Breast epithelium (tissue), 4 donors: ENCODE results near the gene IGSF3. TPM values are rescaled to one million over a fixed set of nuclear protein-coding genes. Genes with fewer than 3 reads are reported as not detected.
A peak's percentile ranks its signal among the peaks of the same experiment; 100 is the strongest.

Experiments used
- DNase-seq, 2 donors: peaks; one replicate each; pipeline ENCODE4 v3.0.0-alpha.2; 2019; ENCODE audit warnings: low spot score in 2 of 2
- H3K27ac ChIP-seq, 2 donors: fragments of 200-600 bp; sonication (generic) in 1 of 2; one replicate each; pipeline ENCODE4 v1.5.1; 2016 to 2019; ENCODE audit warnings: mild to moderate bottlenecking in 1 of 2
- H3K27me3 ChIP-seq, 2 donors: fragments of 200-600 bp; sonication (generic) in 1 of 2; one replicate each; pipeline versions ENCODE4 v1.5.1 to v1.6.0; 2017 to 2019; ENCODE audit warnings: control low read depth in 1 of 2, mild to moderate bottlenecking in 1 of 2
- H3K36me3 ChIP-seq: fragments of 200-600 bp; one replicate; pipeline ENCODE4 v1.5.1; 2019
- H3K4me1 ChIP-seq, 2 donors: fragments of 200-600 bp; sonication (generic); one replicate each; pipeline ENCODE4 v1.5.1; 2016 to 2019; ENCODE audit warnings: control low read depth in 1 of 2
- H3K4me3 ChIP-seq, 3 donors: fragments of 200-600 bp; sonication (generic); 1 replicate in 2 of 3; 2 replicates in 1 of 3; pipeline ENCODE4 v1.5.1; 2016 to 2019; ENCODE audit warnings: mild to moderate bottlenecking in 3 of 3, moderate library complexity in 2 of 3
- H3K9me3 ChIP-seq, 2 donors: fragments of 200-600 bp; sonication (generic) in 1 of 2; one replicate each; pipeline ENCODE4 v1.5.1; 2016 to 2019; ENCODE audit warnings: control low read depth in 1 of 2
- CTCF ChIP-seq, 3 donors: fragments of 450-650 bp; IDR thresholded peaks; one replicate each; pipeline ENCODE4 v1.5.1; 2016 to 2017; ENCODE audit warnings: antibody characterized with exemption in 3 of 3, mild to moderate bottlenecking in 3 of 3, moderate library complexity in 3 of 3
- POLR2A ChIP-seq: fragments of 450-650 bp; IDR thresholded peaks from one replicate; pipeline ENCODE4 v1.6.1; 2016; ENCODE audit warnings: antibody characterized with exemption, mild to moderate bottlenecking, moderate library complexity
- POLR2AphosphoS5 ChIP-seq, 3 donors: sonication (generic); formaldehyde crosslinking; IDR thresholded peaks; one replicate each; pipeline ENCODE4 v1.6.1; 2017; ENCODE audit warnings: antibody characterized with exemption in 3 of 3
- intact Hi-C: fragments of 100-400 bp; cut with DNase I; formaldehyde crosslinking; loops from one replicate; pipeline ENCODE4 v1.15.1; 2023; ENCODE audit warnings: low total_unique reads
- total RNA-seq, 3 donors: library from RNA; depleted of rRNA; stranded (reverse); fragments of >200 nt; gene quantifications; one replicate each; pipeline ENCODE4 v1.1.0, GENCODE V29; 2016

IGSF3 gene
- total RNA-seq, 3 donors from 2014 or later, result 1.1 to 21.6 (median 19.6) TPM

GRCh38 chr1:116571215-116571919 is 96.2 kb downstream of the IGSF3 start:
- no peak for DNase-seq
- H3K9me3 ChIP-seq, result no peaks in the 10 kb centered on the region
- H3K36me3 ChIP-seq, result no peaks in the 10 kb centered on the region
- no peak for TF ChIP-seq POLR2A
- no peak for TF ChIP-seq CTCF (IDR thresholded peaks at IDR 0.05)
- no peak for TF ChIP-seq POLR2AphosphoS5 (IDR thresholded peaks at IDR 0.05)
- peak overlapping the region; percentile 96 to 99 for H3K27ac ChIP-seq
- H3K4me1 ChIP-seq, result peaks cover 0 to 7% of the 10 kb centered on the region in 2 donors
- no peaks in the 10 kb centered on the region for H3K27me3 ChIP-seq
- H3K4me3 ChIP-seq, result peak overlapping the region; percentile 86 to 99 (median 90)
- intact Hi-C loops, result no loop called here

- intact Hi-C loops, result no loop called here
These were observed 96.9 kb downstream of the IGSF3 start, which contains the start of gene CD58 for GRCh38 chr1:116570358-116571214. Gene CD58 (minus strand): TSS chr1:116571026. CDS start chr1:116570972, 54 bp downstream.

GRCh38 chr1:116569776-116570357 is 97.7 kb downstream of the IGSF3 start:
- Histone ChIP-seq H3K4me1 (peaks cover 0 to 7% of the 10 kb centered on the region in 2 donors), H3K4me3 (peak overlapping the region; percentile 86 to 99 (median 90)), H3K27me3 (no peaks in the 10 kb centered on the region), H3K9me3 (no peaks in the 10 kb centered on the region), H3K27ac (peak overlapping the region; percentile 96 to 99), H3K36me3 (no peaks in the 10 kb centered on the region)
- TF ChIP-seq CTCF (IDR thresholded peaks at IDR 0.05) (no peak), POLR2AphosphoS5 (IDR thresholded peaks at IDR 0.05) (no peak), POLR2A (no peak)
- no peak for DNase-seq
- intact Hi-C loops, result no loop called here

More at GRCh38 chr1:116570358-116571214, 96.9 kb downstream of the IGSF3 start, which contains the start of gene CD58:
- peak within 1 kb of the TSS; percentile 96 to 99 for H3K27ac ChIP-seq
- TF ChIP-seq POLR2A (no peak), CTCF (IDR thresholded peaks at IDR 0.05) (peak; percentile 34 to 58 (median 49)), POLR2AphosphoS5 (IDR thresholded peaks at IDR 0.05) (peak; percentile 16 to 65 (median 27))
- no peaks in the 10 kb centered on the region for H3K36me3 ChIP-seq
- H3K27me3 ChIP-seq, result no peaks in the 10 kb centered on the region
- H3K4me1 ChIP-seq, result peaks cover 0 to 7% of the 10 kb centered on the region in 2 donors
- H3K9me3 ChIP-seq, result no peaks in the 10 kb centered on the region
- H3K4me3 ChIP-seq, result peak within 1 kb of the TSS; percentile 86 to 99 (median 90)
- DNase-seq, result peak; percentile 80 to 83

GRCh38 chr1:116569381-116569670 is 98.2 kb downstream of the IGSF3 start:
- no peaks in the 10 kb centered on the region for H3K36me3 ChIP-seq
- TF ChIP-seq POLR2AphosphoS5 (IDR thresholded peaks at IDR 0.05) (no peak), POLR2A (no peak), CTCF (IDR thresholded peaks at IDR 0.05) (no peak)
- no peak overlapping the region for H3K27ac ChIP-seq
- H3K4me1 ChIP-seq, result peaks cover 0 to 7% of the 10 kb centered on the region in 2 donors
- H3K9me3 ChIP-seq, result no peaks in the 10 kb centered on the region
- no peak for DNase-seq
- H3K27me3 ChIP-seq, result no peaks in the 10 kb centered on the region
- no peak overlapping the region for H3K4me3 ChIP-seq
- intact Hi-C loops, result no loop called here
